LNCAP (cell line): ENCODE results near the gene C1QTNF2.

Experiments used
- CTCF ChIP-seq: fragments of 450-650 bp; IDR thresholded peaks from 2 replicates; pipeline ENCODE4 v1.5.1; 2017; ENCODE audit warnings: mild to moderate bottlenecking

The C1QTNF2 gene

GRCh38 chr5:160380041-160380440 lies 9.6 kb upstream of the C1QTNF2 start:
- TF ChIP-seq CTCF, result no peak

DNA sequence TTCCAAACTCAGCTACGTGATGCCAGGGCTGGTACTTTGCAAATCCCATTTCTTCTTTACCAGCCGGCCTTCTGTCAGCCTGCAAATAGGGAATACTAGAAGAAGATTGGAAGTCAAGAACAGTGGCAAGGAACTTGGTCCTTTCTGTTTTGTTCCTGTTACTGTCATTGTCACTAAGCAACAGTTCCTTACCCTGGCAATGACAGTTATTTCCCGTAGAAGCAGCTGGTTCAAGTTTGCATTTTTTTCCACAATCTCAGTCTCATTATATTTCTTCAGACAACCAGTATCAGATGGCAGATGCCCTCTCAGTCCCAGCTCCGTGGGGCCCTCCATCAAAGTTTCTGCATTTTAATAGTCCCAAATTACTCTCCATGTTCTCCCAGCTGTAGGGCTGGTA lies 9.1 kb upstream of the C1QTNF2 start:
- no peak for TF ChIP-seq CTCF

DNA sequence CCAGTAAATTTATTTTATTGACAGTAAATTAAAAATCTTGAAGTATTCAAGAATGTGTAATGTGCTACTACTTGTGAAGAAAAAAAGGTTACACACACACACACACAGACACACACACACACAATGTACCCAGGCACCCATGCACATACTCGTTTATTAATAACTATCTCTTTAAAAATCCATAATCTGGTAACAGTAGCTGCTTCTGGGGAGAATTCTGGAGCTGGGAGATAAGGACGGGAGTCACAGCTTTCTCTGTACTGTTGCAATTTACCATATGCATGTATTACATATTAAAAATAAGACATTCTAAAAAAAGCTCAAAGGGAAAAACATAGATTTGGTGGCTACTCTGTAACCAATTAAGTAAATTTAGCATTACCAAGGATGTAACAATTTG lies 7.9 kb upstream of the C1QTNF2 start:
- TF ChIP-seq CTCF, result no peak

- no peak for TF ChIP-seq CTCF
Observed at GRCh38 chr5:160377651-160378050, 7.2 kb upstream of the C1QTNF2 start.

GRCh38 chr5:160376416-160376815 lies 6.0 kb upstream of the C1QTNF2 start:
- no peak for TF ChIP-seq CTCF

DNA sequence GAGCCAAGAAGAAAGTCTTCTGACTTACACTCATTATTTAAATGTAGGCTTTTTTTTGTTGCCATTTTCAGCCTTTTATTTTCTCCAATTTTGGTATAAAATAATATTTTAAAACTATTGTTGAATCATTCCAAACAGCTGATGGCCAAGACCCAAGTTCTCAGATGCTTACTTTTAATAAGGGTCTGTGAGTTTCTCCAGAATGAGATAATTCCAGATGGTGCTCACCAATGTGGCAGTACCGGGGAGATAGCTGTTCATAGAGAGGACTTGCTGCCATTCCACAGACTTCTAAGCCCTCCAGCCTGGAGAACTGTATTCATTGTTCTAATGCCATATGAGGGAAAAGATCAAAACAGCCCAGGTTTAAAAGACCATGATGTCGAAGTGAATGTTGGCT lies 5.3 kb upstream of the C1QTNF2 start:
- TF ChIP-seq CTCF, result no peak

DNA sequence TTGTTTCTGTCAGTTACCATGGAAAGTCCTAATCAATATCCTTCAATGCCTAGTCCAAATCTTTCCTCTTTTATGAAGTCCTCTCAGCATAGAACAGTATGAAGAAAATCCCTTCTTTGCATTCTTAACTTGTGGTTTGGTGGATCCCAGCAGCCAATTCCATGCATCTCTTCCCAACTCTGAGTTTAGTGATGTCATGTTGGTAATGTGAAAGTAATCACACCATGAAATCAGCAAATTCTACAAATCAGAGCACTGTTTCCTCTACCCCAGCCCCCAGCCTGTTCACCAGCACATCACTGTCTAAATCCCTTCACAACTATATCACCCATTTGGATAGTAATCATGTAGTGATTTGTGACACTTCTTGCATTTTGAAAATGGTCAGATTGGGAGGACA lies 4.7 kb upstream of the C1QTNF2 start:
- no peak for TF ChIP-seq CTCF

DNA sequence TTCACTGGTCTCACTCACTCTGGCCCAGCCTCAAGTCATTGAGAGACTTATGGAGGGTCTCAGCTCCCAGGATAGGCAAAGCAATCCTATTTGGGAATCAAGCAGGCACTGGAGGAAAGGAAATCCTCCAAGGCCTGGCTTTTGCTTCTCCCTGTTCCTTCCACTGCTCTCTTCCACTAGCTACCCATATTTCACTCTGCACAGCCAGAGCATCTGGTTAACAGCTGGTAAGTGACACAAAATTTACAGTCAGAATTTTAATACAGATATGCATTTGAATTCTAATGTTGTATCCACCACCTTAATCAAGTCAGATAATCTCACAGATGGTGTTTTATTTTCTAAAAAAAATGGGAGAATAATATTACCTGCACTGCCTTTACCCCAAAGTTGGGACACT lies 868 bp upstream of the C1QTNF2 start:
- TF ChIP-seq CTCF, result no peak
